HG03354 (cell line): ENCODE results near the gene TTC39A.

Experiments
- ATAC-seq: cut with Tn5 transposase; IDR thresholded peaks from one replicate; pipeline ENCODE4 v1.9.1; 2021; ENCODE audit warnings: mild to moderate bottlenecking; ENCODE audit not compliant: unreplicated experiment, poor library complexity, severe bottlenecking

TTC39A gene

DNA sequence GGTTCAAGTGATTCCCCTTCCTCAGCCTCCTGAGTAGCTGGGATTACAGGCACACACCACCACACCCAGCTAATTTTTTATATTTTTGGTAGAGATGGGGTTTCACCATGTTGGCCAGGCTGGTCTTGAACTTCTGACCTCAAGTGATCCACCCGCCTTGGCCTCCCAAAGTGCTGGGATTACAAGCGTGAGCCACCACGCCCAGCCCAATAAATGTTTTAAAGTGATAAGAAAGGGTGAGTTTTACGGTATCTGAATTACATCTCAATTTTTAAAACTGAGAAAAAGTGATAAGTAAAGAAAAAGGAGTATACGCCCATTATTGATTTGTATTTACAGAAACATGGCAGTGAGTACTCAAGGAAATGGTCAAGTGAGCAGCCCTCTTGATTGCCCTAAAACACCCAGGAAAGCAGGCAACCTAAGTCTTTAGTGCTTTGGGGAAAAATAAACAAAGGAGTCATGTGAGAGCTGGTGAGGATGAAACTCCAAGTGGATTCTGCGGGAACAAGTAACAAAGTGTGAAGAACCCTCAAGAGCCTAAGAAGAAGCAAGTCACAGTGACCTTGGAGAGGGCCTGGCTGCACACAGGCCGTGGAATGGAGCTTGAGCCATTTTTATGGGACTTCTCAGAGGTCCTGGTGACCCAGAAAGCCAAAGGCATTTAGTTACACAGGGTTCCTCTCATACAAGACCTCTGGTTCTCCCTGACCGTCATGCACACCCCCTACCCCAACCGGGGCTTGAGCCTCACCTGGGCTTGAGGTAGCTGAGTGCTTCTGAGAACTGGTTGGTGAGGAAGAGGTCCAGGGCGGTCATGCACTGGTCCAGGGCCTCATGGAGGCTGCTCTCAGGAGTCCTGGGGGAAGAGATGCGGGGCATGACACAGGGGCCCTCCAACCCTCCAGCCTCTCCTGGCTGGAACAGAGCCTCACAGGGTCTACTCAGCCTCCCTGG is 9.1 kb downstream of the TTC39A start:
- ATAC-seq = no peak

DNA sequence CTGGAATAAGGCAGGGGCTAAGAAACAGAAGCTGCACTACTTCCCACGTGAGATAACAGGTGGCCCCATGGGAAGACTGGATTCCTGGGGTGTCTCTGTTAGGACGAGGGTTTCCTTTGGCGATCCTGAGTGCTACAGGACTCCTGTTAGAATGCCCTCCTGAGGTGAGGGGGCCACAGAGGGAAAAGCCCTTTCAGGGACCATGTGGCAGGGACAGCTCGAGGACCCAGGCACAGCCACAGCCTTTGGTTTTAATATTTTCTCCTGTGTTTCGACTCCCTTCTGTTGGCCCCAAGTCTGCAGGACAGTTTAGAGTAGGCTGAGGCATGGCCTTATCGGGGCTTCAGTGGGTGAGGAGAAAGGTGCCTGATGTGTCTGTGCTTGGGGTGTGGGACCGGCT is 12.6 kb downstream of the TTC39A start:
- ATAC-seq = no peak

DNA sequence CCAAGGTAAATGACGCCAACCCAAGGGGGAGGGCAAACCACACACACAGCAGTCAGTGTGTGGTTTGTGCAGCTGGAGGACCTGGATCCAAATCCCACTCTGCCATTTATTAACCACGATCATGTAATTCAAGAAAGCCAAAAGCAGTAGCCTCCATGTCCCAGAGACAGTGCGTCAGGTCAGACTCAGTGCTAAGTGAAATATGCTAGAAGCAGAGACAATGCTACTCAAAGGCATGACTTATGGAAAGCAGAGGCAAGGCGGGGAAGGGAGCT is 13.6 kb downstream of the TTC39A start:
- ATAC-seq = no peak

DNA sequence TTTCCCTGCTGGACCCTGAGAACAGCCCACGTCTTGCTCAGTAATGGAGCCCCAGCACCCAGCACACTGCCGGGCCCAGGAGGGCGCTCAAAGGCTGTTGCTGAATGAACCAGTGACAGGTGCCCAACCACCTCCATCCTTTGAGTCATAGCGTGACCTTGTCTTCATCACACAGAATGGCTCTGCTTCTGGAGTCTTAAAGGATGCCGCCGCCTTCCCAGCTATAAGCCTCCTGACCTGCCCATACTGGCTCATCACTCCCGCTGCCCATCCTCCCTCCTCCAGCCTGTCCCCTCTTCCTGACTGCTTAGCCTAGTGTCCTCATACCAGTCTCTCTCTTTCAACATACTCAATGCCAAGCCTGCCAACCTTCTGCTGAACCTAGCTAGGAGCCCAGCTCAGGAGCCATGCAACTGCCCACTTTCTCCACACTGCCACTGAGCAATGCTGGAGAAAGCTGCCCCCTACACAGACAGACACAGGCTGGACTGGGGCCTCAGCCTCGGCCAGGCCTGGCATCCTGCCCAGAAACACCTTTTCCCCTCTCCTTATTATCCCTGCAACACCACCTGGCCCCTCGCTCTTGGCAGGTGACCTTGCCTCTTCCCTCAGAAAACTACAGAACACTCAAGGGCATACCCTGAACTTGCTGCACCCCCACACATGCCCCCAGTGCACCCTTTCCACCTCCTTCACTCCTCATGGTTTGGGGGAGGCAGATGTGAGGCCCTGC is 14.1 kb downstream of the TTC39A start:
- ATAC-seq = no peak

DNA sequence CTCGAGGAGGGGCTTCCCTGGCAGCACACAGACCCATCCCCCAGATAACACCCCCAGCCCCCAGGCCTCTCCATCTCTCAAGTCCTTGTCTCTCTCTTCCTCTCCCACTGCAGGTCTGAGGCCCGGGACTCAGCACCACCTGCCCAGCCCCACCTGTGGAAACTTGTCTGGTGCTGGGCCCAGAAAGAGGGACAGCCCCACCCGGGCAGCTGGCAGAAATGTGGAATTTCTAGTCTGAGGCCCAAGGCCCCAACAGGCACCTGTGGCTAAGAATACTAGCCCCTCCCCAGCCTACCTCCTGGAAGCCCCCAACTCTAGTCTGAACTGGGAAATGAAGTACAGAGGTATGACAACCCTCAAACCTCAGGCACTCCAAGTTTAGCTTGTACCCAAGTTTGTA is 15.4 kb downstream of the TTC39A start:
- no peak for ATAC-seq

DNA sequence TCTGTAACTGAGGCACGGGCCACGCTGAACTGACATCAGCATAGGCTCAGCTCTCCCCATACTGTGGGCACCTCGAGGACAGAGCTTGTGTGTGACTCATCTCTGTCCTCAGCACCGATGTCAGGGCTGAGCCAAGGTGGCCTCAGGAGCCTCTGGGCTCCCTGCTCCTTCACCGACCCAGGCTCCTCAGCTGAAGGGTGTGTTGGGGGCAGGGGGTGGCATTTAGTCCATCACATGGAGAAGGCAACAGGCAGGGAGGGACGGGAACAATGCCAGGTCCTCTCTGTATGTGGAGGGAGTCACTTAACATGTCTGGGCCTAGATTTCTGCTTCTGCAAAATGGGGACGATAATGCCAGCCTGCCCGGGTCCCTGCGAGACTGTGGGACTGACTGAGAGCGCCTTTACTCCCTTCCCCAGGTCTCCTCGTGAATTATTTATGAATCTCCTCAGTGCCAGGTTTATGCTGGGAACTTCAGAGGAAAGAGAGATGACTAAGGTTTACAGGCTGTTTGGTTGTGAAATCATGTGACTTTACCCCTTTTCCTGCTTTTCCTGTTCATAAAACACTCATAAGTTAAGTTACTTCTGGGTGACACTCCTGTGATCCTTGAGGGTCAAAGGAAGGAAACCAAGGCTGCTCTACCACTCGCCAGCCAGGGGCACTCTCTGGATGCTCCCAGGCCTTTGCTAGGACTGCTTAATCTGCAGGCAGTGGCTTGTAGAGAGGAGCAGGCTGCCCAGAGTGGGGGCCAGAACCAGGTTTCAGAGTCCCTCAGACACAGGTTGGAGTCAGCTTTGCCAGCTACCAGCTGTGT is 16.2 kb downstream of the TTC39A start:
- no peak for ATAC-seq

DNA sequence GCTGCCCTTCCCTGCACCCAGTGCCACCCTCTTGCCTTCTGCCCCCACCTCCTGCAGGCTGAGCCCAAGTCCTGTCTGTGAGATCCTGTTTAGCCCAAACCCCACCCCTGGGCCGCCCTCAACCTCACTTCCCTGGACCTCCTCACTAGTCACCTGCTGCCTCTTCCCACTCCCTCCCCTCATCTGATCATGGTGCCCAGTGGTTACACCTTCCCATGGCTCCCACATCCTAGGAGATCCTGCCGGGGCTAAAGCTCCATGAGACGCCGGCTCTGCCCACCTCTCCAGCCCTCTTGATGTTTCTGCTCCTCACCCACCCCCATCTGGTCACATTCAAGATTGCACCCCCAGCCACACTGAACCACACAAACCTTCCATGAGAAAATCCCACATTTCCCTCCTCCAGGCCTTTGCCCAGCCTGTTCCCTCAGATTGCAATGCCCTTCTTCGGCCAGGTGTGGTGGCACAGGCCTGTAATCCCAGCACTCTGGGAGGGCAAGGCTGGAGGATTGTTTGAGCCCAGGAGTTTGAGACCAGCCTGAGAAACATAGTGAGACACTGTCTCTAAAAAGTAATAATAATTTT is 17.0 kb downstream of the TTC39A start:
- no peak for ATAC-seq

DNA sequence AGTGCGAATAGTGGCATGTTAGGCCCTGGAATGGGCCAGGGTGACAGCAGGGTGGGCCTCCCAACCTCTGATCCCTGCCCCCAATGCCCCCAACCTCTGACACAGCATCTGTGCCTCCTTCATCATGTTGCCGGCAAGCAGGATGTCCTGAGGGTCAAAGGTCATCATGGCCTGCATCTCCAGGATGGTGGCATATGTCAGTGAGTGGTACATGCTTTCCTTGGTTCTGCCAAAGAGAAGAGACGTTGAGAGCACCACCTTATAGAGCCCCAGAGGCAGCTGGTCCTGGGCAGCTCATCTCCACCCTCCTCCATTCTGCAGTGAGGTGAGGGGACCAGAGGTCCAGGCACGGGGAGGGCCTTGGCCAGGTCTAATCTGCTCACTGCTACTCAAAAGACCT is 17.6 kb downstream of the TTC39A start:
- ATAC-seq = no peak

DNA sequence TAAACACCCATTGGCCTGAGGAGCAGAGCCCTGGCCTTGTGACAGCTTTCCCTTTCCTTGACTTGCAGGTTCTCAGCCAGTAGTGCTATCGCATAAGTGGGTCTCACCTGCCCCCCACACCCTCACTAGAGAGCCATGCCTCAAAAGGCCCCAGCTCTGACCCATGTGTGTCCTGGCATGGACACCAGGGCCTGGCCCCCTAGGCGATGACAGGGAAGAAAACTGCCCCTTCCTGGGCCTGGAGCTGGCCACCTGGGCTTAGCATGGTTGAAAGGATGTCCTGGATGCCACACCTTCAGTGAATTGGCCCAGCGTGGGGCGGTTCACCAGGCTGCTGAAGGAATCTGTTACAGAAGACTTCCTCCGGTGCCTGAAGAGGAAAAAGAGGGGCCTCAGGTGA is 18.5 kb downstream of the TTC39A start:
- ATAC-seq = no peak

DNA sequence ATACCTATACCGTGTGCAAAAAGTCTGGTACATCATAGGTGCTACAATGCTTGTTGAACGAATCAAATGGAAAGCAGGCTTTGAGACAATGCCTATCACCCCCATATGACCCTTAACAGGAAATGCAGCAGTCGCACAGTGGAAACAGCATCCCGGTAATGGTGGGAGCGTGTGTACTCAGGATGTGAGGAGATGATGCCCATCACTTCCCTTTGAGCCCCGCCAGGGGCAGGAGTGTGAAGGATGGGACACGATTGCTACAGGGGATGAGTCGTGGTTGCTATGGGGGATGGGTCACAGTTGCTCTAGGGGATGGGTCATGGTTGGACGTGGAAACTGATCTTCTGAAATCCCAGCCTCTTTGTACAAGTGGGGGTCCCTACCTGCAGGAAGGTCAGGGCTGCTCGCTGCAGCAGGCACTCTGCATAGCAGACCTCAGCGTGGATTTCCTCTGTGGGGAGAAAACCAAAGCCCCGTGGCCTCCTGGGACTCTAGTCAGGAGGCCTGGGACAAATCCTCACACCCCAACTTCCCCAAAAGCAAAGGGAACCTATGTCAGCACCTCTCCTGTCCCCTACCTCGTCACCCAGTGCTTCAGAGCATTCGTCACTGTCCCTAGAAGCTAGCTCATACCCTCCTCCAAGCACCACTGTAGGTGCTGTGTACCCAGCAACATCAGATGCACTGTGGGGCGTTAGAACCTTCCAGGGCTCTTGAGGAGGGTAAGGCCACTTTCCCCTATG is 19.3 kb downstream of the TTC39A start:
- ATAC-seq = no peak

DNA sequence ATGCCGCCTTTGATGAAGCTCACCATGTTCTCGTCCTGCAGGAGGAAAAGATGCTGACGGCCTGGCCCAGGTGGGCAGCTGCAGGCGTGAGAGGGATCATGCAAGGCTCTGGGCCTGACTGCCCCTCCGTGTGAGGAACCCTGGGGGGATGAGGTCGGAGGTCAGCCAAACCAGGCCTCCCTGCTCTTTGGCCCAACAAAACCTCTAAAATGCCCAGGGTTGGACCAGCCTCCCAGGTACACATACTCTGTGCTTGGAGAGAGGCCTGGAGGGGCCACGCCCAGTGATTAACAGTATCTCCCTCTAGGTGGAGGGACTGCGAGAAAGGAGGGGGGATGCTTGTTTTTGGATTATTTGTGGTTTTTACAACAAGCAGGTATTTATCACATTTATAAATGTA is 21.1 kb downstream of the TTC39A start:
- ATAC-seq = no peak

DNA sequence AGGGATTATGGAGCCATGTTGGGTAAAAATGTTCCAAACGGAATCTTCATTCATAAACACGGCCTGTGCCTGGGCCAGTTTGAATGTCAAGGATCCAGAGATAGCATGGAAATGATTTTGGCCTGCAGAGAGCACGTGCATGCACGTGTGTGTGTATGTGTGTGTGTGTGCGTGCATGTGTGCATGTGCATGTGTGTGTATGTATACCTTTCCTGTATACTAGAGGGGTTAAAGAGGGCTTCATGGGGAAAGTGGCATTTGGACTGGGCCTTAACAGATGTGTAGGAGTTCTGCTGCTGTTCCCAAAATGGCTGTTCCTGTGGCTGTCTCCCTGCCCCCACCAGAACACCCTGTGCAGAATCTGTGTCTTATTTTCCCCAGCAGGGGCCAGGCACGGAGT is 21.7 kb downstream of the TTC39A start:
- no peak for ATAC-seq

DNA sequence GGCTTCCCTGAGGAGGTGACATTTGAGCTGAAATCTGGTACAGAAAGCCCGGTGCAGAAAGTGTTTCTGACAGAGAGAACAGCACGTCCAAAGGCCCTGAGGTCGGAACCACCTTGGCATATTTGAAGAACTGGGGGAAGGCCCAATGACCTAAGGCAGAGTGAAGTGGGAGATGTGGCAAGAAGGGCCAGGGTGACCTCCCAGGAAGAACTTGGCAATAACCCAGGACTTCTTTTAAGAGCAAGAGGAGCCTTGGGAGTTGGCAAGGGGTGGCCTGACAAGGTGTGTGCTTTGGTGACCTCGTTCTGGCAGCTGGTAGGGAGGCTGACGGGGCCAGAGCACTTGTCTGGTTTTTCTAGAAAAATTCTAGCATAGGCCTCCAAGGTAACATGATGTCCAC is 23.4 kb downstream of the TTC39A start:
- ATAC-seq = no peak

DNA sequence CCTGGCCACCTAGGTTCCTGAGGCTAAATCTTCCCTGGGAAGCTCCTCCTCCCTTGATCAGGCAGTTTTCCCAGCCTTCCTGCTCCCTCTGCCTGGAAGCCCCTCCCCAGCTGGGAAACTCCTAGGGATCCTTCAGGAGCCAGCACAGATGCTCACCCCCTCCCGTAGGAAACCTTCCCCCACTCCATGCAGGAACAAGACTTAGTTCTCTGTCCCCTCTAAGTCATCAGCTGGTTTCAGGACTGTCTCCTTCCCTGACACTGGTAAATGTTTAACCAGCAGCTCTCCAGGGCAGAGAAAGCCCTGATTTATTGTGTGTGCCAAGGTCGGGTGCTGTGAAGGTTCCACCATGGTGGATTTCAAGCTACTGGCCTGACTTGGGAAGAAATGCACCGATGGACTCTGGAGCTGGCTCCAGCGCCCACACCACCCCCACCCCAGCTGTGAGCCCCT is 25.0 kb downstream of the TTC39A start:
- ATAC-seq = no peak

DNA sequence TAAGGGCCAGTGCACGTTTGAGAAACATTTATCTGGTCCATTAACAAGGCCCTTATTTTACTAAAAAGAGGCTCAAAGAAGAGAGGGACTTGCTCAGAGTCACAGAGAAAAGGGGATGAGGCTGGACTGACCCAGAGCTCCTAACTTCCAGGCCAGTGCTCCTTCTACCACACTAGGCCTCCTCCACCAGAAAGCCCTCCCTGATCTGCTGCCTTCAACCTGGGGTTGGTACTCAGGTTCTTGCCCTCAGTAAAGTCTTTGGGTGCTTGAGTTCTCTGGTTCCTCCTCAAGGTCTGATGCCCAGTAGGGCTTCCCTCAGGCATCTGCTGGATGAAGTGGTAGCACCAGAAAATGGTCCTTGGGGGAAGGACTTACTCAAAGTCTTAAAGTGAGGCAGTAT is 26.0 kb downstream of the TTC39A start:
- no peak for ATAC-seq

DNA sequence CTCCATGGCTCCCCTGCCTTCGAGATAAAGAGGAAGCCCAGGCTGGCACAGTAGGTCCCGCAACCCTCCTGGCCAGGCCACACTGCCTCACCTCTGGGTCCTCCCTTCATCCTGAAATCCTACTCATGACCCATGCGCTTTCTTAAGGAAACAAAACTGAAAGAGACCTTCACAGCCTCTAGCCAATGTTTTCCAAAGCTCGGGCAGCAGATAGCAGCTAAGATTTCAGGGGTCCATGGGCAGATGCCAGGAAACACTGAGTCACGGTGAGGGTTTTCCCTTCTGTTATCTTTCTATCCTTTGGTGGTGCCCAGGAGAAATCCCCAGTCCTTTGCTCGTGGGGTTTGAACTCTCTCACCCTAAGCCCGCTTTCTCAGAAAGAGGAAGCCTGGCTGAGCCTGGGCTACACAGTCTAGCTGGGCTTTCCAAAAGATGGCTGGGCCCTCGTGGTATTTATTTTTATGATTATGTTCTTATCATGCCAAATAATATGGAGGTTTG is 26.6 kb downstream of the TTC39A start:
- ATAC-seq = no peak

DNA sequence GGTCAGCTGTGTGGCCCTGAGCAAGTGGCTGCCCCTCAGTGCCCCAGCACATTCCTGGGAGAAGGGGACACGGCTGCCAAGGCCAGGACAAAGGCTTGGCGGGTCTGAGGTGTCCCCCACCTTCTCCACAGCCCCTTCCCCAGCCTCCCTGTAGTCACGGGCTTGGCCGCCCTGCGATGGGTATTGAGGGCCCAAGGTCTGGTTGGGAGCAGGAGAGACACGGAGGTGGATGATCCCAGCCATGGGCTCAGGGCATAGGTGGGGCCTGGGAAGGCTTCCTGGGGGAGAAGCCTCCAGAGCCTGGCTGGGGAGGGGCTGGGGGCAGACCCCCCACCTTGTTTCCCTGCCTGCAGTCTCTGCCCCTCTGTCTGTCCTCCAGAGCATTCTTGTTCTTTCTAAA is 27.0 kb downstream of the TTC39A start:
- ATAC-seq = no peak

DNA sequence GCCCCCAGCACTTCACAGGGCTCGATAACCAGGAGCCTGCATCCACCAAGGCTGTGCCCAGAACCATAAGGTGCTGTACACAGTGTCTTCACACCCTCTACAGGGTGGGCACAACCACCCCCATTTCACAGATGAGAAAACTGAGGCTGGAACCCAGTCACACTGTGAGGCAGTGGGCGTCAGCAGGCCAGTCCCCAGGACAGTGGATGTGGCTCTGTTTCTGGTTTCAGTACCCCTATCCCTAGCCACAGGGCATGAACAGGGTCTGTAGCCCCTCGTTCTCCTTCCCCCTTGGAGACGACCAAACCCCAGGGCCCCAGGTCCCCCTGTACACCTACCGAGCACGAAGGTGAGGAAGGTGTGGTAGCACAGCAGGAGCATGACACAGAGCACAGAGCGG is 27.6 kb downstream of the TTC39A start:
- no peak for ATAC-seq

DNA sequence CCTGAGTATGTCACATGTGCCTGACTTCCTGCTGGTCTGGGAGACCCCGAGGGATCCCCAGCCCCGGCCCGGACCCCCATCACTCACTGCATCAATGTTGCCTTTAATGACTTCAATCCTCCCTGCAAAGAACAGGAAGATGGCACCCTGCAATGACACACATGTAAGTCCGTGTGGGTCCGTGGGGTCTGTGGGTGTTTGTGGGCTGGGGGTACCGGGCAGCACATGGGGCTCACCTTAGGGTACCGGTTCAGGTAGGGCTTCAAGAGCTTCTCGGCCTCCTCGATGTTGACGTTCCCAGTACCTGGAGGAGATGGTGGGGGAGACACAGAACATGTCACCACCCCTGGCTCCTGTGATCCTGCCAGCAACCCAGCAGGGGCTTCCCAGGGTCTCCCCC is 28.1 kb downstream of the TTC39A start:
- ATAC-seq = no peak
